Stimulated activated CD8-positive, alpha-beta memory T cell treated with anti-CD3 and anti-CD28 coated beads, Interleukin-4, amount 100 ng/mL, for 1 hour (primary cell): ENCODE measurements around the gene BMP4.

ENCODE experiments used
- DNase-seq, 2 donors: peaks; one replicate each; pipeline ENCODE4 v3.0.0-alpha.2; 2020; ENCODE audit warnings: low read depth in 2 of 2, low spot score in 1 of 2

BMP4 gene

GRCh38 chr14:53964249-53964648 is 7.6 kb upstream of the BMP4 start:
- no peak for DNase-seq

- no peak for DNase-seq
Measured at GRCh38 chr14:53963320-53964227, 6.9 kb upstream of the BMP4 start.

- no peak for DNase-seq
Measured at GRCh38 chr14:53962953-53963319, 6.3 kb upstream of the BMP4 start.

GRCh38 chr14:53958628-53959027 is 2.0 kb upstream of the BMP4 start:
- no peak for DNase-seq

- DNase-seq: no peak
Measured at GRCh38 chr14:53957739-53958138, 1.1 kb upstream of the BMP4 start.

- no peak for DNase-seq
Measured at GRCh38 chr14:53955671-53956426, 776 bp downstream of the BMP4 start.

GRCh38 chr14:53955229-53955556 is 1.4 kb downstream of the BMP4 start:
- DNase-seq: no peak

- DNase-seq: no peak
Measured at GRCh38 chr14:53954551-53955228, 1.9 kb downstream of the BMP4 start.

GRCh38 chr14:53953828-53954550 is 2.6 kb downstream of the BMP4 start:
- no peak for DNase-seq

GRCh38 chr14:53953002-53953827 is 3.4 kb downstream of the BMP4 start:
- DNase-seq: no peak

GRCh38 chr14:53952533-53952932 is 4.1 kb downstream of the BMP4 start:
- no peak for DNase-seq

- no peak for DNase-seq
Measured at GRCh38 chr14:53951627-53952303, 4.9 kb downstream of the BMP4 start.

- DNase-seq: no peak
Measured at GRCh38 chr14:53951243-53951626, 5.4 kb downstream of the BMP4 start.

GRCh38 chr14:53950031-53950793 is 6.4 kb downstream of the BMP4 start:
- no peak for DNase-seq

- DNase-seq: no peak
Measured at GRCh38 chr14:53949201-53949600, 7.4 kb downstream of the BMP4 start.

- DNase-seq: no peak
Measured at GRCh38 chr14:53948205-53948884, 8.3 kb downstream of the BMP4 start.

- DNase-seq: no peak
Measured at GRCh38 chr14:53947452-53948204, 9.0 kb downstream of the BMP4 start.

- no peak for DNase-seq
Measured at GRCh38 chr14:53947094-53947445, 9.6 kb downstream of the BMP4 start.
